Left ventricle myocardium inferior (tissue), 1 donor: ENCODE data around the gene MAPK8IP1. TPM values are rescaled to one million over a fixed set of nuclear protein-coding genes. Genes with fewer than 3 reads are reported as not detected.
A peak's percentile ranks its signal among the peaks of the same experiment; 100 is the strongest.

Experiments
- DNase-seq: peaks from one replicate; pipeline ENCODE4 v3.0.0-alpha.2; 2020
- H3K27ac ChIP-seq: fragments of 200-600 bp; replicated peaks from 2 replicates; pipeline ENCODE4 v1.8.0; 2021
- H3K27me3 ChIP-seq: fragments of 200-600 bp; 2 replicates; pipeline ENCODE4 v1.8.0; 2021; ENCODE audit warnings: low read depth
- H3K36me3 ChIP-seq: fragments of 200-600 bp; 2 replicates; pipeline ENCODE4 v1.8.0; 2021
- H3K4me1 ChIP-seq: fragments of 200-600 bp; 2 replicates; pipeline ENCODE4 v1.8.0; 2021
- H3K4me3 ChIP-seq: fragments of 200-600 bp; 2 replicates; pipeline ENCODE4 v1.8.0; 2021; ENCODE audit warnings: mild to moderate bottlenecking, moderate library complexity
- H3K9me3 ChIP-seq: fragments of 200-600 bp; replicated peaks from 2 replicates; pipeline ENCODE4 v1.8.0; 2021
- CTCF ChIP-seq: fragments of 200-600 bp; IDR thresholded peaks from 2 replicates; pipeline ENCODE4 v1.8.0; 2021; ENCODE audit warnings: antibody characterized with exemption, mild to moderate bottlenecking, borderline replicate concordance
- intact Hi-C: fragments of 100-400 bp; cut with micrococcal nuclease; formaldehyde crosslinking; loops from one replicate; pipeline ENCODE4 v1.11.0; 2022
- total RNA-seq: library from RNA; stranded (reverse); fragmentation: NEBNext Ultra II Directional; extraction: Animal tissue kit (Norgen Biotek cat#: 25700); gene quantifications from one replicate; pipeline ENCODE4 v1.2.1, GENCODE V29; 2021
- donor health status: DM: no; HTN: yes; CAD: no; lungs with severe emphysema.

MAPK8IP1 gene
- total RNA-seq, 1 donor from 2014 or later: 4.6 TPM

GRCh38 chr11:45846174-45846675 is 39.2 kb upstream of the MAPK8IP1 start:
- H3K4me3 ChIP-seq: peak overlapping the region; percentile 91
- intact Hi-C loops: no loop called here

GRCh38 chr11:45846974-45847910 is 38.2 kb upstream of the MAPK8IP1 start, which contains the start of gene CRY2:
Gene CRY2 (plus strand): TSS chr11:45847475. CDS start chr11:45847491, 16 bp downstream.
- no peak for TF ChIP-seq CTCF
- Histone ChIP-seq H3K27me3 (no peaks in the 10 kb centered on the region), H3K4me1 (peaks cover 72% of the 10 kb centered on the region), H3K4me3 (peak within 1 kb of the TSS; percentile 91), H3K27ac (peak within 1 kb of the TSS; percentile 99), H3K36me3 (no peaks in the 10 kb centered on the region), H3K9me3 (no peaks in the 10 kb centered on the region)
- peak; percentile 99 for DNase-seq
- intact Hi-C loops: no loop called here

More at GRCh38 chr11:45846174-45846675, 39.2 kb upstream of the MAPK8IP1 start:
- DNase-seq: no peak
- H3K9me3 ChIP-seq: no peaks in the 10 kb centered on the region
- H3K27ac ChIP-seq: peak overlapping the region; percentile 99
- H3K4me1 ChIP-seq: peaks cover 62% of the 10 kb centered on the region
- TF ChIP-seq CTCF: no peak
- H3K36me3 ChIP-seq: no peaks in the 10 kb centered on the region
- H3K27me3 ChIP-seq: no peaks in the 10 kb centered on the region

- peak; percentile 29 for DNase-seq
- H3K36me3 ChIP-seq: no peaks in the 10 kb centered on the region
- H3K27me3 ChIP-seq: no peaks in the 10 kb centered on the region
- H3K4me3 ChIP-seq: peak overlapping the region; percentile 91
- intact Hi-C loops: no loop called here
- TF ChIP-seq CTCF: peak; percentile 34
- peak overlapping the region; percentile 99 for H3K27ac ChIP-seq
- H3K4me1 ChIP-seq: peaks cover 77% of the 10 kb centered on the region
- no peaks in the 10 kb centered on the region for H3K9me3 ChIP-seq
These were observed 37.5 kb upstream of the MAPK8IP1 start for GRCh38 chr11:45847911-45848316.

- peaks cover 77% of the 10 kb centered on the region for H3K4me1 ChIP-seq
- H3K27ac ChIP-seq: peak overlapping the region; percentile 99
- H3K4me3 ChIP-seq: peak overlapping the region; percentile 91
- intact Hi-C loops: no loop called here
- TF ChIP-seq CTCF: no peak
- DNase-seq: no peak
- no peaks in the 10 kb centered on the region for H3K36me3 ChIP-seq
- no peaks in the 10 kb centered on the region for H3K9me3 ChIP-seq
- H3K27me3 ChIP-seq: no peaks in the 10 kb centered on the region
These were observed 36.8 kb upstream of the MAPK8IP1 start for GRCh38 chr11:45848654-45849081.

- Histone ChIP-seq H3K36me3 (no peaks in the 10 kb centered on the region), H3K27ac (peak overlapping the region; percentile 99), H3K4me1 (peaks cover 94% of the 10 kb centered on the region), H3K9me3 (no peaks in the 10 kb centered on the region), H3K4me3 (peak overlapping the region; percentile 91), H3K27me3 (no peaks in the 10 kb centered on the region)
- no peak for DNase-seq
- TF ChIP-seq CTCF: no peak
- intact Hi-C loops: no loop called here
These were observed 35.0 kb upstream of the MAPK8IP1 start for GRCh38 chr11:45850446-45850845.
